GM19240 (cell line): ENCODE results near the gene MYO1D.
"Not testable (repeated sequence)": the region's sequence is repeated elsewhere in the genome, so short reads cannot be mapped to it uniquely, and the experiment has no call there.

ENCODE experiments used
- DNase-seq: peaks from one replicate; pipeline ENCODE4 v3.0.0; 2011; ENCODE audit warnings: low spot score; ENCODE audit not compliant: insufficient read length

The MYO1D gene

DNA sequence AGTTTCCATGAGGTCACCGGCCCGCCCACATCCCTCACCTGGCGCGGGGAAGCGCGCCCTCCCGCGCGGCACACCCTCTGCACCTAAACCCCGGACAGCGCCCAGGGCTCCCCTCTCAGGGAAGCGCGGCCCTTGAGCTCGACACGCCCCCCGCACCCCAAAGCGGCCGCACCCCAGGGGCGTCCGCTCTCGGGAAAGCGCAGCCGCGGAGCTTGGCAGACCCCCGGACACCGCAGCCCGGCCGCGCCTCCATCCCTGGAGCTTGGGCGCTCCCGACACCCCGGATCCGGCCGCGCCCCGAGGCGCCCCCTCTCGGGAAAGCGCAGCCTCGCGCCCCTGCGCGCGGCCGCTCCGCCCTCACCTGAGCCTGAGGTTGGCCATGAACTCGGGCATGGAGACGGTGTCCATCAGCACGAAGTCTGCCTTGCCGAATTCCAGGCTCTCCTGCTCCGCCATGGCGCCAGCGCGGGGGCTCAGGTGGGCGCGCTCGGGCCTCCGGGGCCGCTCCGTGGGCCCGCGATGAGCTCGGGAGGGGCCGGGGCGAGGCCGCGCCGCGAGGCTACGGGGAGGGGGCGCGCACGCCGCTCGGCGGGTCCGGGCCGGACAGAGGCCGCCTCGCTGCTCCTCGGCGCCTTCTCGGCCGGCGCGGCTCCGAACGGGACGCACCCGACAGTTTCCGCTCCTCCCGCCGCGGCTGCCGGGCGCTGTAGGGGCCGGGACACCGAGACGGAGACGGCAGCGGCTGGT is at the start of gene MYO1D:
Gene MYO1D, minus strand, starts transcription at position 708 of the 747 bp plus-strand sequence. Its CDS starts 252 bp downstream, at position 456.
- no peak for DNase-seq

DNA sequence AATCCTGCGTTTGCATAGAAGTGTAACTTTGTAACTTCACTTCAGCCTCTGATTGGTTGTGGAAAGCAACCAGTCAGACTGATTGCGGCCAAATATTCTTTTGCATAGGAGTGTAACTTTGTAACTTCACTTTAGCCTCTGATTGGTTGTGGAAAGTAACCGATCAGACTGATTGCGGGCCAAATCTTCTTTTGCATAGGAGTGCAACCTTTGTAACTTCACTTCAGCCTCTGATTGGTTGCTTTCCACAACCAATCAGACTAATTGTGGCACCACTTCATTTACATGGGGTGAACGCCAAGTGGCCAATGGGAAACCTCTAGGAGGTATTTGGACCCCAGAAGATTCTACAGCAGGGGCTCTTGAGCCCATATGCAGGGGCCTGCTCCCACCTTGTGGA is 49.3 kb upstream of the MYO1D start:
- DNase-seq: no peak

DNA sequence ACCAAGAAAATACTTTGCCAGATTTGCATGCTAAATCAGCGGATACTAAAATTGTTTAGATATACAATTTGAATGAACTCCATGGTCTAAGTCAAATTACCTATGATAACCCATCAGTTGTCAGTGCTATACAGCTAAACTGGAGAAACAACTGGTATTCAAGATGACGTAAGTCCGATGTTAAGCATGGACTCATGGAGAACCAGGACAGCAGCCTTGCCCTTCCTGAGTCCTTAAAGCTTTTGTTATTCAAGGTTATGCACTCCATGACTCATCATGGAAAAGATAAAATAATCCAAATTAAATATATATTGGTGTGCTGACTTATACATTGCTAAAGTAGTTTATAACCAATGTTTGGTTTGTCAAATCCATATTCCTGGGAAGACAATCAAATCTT is 47.0 kb upstream of the MYO1D start:
- not testable (repeated sequence) for DNase-seq

DNA sequence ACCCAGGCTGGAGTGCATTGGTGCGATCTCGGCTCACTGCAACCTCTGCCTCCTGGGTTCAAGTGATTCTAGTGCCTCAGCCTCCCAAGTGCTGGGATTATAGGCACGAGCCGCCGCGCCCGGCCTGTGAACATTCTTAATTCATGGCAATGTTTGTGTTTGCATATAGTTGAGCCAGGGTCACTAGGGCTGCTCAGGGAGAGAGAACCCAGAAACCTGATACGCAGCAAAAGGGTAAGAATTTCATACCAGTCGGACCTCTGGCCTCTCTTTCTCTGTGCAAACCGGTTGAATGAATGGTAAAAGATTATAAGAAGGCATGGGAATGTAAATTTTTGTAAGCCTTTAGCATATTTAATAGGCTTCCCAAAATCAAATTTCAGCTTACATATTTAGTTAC is 44.1 kb upstream of the MYO1D start:
- no peak for DNase-seq

DNA sequence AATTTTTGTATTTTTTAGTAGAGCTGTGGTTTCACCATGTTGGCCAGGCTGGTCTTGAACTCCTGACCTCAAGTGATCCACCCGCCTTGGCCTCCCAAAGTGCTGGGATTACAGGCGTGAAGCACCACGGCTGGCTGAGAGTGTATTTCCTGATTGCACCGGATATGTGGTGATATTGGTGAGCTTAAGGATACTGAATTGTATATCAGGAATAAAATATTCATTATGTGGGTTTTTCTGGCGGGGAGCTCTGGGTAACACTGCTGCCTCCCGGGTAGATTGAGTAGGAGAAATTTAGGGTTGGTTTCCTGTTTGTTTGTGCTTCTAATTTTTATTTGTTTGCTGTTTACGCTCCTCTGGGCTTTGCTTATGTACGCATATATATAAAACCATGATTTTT is 43.4 kb upstream of the MYO1D start:
- no peak for DNase-seq

DNA sequence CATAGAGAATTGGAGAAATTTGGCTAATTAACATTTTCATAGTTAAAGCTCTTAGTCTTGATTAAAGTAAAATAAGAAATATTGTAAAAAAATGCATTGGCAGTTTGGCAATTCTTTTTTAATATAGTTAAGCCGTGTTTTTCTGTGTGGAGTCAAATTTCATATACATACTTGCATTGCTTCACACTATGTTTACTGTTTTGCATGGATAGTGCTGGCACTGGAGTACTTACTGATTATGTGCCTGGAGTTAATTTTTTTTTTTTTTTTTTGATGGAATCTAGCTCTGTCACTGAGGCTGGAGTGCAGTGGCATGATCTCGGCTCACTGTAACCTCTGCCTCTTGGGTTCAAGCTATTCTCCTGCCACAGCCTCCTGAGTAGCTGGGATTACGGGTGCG is 43.0 kb upstream of the MYO1D start:
- DNase-seq: not testable (repeated sequence)

DNA sequence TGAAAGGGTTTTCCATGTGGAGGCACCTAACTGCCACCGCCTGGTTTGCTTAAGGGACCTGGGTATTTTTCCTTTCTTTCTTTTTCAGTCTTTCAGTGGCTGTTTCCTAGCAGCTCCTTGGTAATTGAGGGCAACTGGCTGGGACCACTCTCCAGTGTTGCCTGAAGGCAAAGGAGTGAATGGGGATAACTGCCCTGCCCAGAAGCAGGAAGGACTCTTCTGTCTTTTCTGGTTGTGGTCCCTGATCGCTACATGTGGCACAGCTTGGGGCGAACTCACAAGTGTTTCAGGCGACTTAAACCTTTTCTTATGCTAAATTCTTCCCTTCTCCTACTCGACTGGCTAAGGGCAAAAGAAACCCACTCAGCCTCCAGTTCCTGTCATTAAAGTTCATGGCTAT is 40.9 kb upstream of the MYO1D start:
- DNase-seq: no peak

DNA sequence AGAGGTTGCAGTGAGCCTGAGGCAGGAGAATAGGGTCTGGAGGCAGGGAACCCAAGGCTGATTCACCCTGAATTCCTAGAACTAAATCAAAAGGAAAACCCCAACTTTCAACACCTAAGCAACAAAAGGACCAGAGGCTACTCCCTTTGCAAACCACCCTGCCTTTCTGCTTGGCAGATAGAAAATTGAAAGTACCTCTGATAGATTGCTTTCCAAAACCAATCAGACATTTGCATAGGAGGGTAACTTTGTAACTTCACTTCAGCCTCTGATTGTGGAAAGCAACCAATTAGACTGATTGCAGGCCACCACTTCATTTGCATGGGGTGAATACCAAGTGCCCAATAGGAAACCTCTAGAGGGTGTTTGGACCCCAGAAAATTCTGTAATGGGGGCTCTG is 40.2 kb upstream of the MYO1D start:
- no peak for DNase-seq

DNA sequence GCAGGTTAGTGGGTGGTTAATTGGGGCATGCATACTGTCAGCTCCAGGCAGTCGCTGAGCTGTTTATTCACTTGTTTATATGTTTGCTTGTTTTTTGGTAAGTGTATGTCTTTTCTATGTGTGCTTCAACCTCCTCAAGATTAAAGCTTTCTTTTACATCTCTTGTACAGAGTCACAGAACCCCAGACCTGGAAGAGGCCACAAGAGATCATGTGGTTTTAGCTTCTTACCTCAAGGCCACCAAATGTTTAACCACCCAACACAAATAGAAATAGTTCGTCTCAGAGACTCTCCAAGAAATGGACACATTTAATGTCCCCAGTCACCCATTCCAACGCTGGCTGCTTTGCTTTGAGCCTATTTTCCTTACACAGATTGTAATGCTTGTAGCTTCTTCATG is 39.2 kb upstream of the MYO1D start:
- no peak for DNase-seq

DNA sequence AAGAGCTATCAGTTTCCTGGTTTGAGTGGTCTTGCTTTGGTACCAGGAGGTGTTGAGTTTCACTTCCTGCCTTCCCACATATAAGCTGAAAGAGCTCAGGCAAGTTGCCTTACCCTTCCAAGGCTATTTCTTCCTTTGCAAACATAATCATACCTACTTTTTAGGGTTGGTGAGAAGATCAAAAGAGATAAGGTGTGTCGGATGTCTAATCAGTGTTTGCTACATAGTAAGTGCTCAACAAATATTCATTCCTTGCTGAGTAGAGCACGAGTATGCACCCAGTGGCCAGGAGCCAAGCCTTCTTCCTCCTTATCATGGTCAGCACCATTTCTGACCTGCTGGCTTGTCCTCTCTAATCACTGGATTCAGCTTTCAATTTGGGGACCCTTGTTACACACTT is 38.3 kb upstream of the MYO1D start:
- DNase-seq: no peak

DNA sequence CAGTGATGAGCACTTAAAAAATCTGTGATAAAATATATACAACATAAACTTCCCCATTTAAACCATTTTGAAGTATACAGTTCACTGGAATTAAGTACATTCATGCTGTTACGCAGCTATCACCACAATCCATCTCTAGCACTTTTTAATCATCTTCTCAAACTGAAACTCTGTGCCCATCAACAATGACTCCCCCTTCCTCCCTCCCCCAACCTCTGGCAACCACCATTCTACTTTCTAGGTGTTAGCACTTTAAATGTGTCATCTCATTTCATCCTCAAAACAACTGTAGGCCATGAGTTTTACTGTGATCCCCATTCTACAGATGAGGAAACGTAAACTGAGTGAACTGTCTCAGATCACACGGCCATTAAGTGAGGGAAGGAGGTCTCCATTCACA is 37.3 kb upstream of the MYO1D start:
- no peak for DNase-seq

DNA sequence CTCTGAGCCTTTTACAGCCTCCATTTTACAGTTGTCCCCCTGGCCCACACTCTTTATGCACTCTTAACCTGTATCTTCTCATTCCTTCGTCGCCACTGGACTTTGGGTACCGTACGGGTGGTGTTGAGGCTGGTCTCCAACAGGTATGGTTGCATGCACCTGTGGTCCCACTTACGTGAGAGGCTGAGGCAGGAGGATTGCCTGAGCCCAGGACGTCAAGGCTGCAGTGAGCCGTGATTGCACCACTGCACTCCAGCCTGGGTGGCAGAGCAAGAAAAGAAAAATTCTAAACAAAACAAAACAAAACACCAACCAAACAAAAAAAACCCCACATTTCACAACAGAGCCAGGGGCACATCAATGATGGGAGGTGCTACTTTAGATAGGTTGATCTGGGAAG is 36.7 kb upstream of the MYO1D start:
- DNase-seq: no peak

DNA sequence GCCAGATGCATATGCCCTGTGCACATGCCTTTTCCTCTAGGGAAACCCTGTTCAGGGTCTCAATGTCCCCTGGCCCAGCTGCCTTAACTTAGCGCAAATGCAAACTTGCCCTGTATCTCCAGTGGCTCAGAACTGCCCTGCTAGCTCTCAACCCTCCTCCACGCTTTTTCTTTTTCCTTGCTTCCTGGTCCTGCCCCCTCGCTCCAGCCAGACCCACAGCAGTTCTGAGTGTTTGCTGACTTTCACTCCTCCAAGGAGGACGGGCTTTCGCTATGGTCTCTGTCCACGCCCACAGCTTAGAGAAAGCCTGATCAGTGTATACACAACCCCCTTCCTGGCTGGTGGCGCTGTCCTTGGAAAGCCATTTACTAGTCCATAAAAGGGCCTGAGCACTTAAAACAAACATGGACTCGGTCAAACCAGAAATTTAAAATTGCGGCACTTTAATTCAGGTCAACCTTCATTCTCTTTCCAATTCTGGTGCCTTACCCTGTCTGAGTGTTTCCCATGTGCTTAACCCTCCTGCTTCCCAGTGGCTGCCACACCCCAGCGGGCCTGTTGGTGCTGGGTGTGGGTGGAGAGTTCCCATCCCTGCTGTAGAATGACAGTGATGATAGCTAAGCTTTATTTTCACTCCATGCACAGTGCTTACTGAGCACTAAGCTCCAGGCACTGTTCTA is 35.4 kb upstream of the MYO1D start:
- DNase-seq: no peak

DNA sequence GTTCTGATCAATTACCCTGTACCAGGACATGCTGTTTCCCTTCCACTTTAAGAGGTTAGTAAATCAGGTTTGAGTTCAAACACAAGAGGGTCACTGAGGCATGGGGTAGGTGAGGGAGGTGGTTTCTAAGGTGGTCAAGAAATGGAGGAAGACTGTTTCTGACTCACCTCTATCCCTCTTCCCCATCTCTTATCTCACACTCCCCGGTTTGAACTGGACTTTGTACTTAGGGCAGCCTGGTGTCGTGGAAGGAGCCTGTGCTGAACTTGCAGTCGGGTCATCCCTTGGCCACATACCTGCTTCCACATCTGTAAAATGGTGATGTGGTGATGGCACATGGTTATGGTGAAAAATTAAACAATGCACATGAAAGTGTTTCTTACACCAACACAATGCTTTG is 33.8 kb upstream of the MYO1D start:
- no peak for DNase-seq

DNA sequence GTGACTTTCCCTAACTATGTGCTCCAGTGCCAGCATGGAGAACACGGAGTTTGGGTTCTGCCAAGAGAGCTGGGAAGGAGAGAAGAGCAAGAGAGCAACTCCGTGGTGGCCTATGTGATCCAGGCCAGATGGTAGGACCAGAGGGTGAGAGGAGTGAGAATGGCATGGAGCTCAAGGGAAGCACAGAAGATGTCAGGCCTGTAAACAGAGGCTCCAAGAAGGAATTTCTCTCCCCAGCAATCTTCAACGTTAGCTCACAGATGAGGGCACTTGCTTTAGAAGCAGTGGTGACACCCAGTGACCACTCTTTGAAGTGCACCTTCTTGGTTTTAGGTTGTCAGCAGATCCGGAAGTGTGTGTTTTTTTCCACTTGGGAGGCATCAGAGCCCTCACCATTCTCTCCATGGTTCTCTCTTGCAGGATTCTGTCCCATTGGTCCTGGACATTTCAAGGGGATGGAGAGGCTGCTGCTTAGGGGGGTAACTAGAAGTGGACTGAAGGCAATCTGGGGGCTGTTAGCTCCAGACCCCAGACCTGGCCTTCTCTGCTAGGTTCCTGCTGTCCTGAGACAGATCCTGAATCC is 33.0 kb upstream of the MYO1D start:
- DNase-seq: peak; percentile 55

DNA sequence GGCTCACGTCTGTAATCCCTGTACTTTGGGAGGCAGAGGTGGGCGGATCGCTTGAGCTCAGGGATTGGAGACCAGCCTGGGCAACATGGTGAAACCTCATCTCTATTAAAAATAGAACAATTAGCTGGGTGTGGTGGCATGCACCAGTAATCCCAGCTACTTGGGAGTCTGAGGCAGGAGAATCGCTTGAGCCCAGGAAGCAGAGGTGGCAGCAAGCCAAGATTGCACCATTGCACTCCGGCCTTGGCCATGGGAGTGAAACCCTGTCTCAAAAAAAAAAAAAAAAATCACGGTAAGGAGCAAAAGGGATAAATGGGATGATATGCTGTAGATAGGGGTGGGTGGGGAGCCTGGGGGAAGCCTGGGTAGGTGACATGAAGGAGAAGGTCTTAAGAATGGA is 30.7 kb upstream of the MYO1D start:
- no peak for DNase-seq

DNA sequence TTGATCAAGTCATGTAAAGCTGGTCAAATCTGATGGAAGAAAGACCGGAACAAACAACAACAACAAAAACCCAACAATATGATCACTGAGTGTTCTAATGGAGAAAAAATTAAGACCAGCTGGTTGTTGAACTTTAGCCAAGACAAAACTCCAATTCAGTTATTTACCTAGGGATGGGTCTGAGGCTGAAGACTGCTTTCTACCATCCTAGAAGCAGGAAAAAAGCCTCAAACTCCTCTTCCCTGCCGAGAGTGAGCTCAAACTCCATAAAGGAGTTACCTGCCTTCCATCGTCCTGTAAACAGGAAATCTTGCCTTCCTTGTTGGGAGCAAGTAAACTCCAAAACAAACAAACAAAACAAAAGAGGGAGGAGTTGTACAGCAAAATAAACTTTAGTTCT is 28.0 kb upstream of the MYO1D start:
- DNase-seq: no peak

DNA sequence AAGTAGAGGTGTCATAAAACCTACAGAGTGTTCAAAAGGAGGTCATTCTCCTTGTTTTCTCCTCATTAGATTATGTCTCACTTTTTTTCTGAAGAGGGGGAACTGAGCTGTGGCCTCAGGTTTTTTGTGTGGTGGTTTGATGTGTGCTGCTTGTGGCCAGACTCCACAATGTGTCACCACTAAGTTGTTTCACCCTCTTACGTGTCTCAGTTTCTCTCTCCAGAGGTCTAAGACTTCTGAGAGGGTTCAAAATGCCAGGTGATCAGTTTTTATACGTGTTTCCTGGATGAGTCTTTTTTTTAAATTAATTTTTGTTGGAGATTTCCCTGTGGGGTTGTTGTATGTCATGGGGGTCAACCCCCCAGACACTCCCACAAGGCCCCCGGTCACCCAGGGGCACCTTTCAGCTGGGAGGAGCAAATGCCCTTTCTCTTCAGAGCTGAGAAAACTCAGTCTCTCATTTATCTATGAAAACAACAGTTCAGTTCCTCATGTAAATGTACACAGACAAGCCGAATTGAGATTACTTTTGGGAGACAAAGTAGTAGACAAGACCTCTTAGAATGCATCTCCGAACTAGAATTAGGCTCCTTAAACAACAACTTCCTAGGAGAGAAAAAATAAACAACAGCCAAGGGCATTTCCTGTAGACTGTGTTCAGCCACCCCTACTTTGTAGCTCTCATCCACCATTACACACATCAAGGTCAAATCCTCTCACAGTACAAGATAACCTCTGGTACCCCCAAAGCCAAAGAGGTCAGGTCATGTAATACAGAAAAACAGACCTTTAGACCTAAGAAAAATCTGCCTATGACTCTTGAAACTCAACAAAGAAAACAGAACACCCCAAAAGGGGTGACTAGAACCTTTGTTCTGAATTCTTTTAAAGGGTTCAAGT is 27.1 kb upstream of the MYO1D start:
- DNase-seq: no peak

DNA sequence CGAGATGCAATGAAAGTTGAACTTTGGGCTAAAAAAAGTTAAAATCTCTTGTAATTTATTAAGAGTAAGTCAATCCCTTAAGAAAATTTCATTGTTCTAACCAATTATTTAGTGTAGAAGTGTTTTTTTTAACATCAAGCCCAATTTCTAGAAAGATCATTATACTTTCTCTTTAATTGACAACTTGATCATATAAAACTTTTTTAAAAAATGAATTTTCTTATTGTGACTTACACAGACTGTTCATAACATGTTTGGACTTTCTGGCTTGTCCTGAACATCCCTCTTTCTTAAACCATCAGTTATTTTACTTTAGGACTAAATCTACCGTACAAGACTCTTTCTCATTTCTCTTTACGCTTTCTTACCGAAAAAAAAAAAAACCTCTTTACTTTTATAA is 24.8 kb upstream of the MYO1D start:
- no peak for DNase-seq

DNA sequence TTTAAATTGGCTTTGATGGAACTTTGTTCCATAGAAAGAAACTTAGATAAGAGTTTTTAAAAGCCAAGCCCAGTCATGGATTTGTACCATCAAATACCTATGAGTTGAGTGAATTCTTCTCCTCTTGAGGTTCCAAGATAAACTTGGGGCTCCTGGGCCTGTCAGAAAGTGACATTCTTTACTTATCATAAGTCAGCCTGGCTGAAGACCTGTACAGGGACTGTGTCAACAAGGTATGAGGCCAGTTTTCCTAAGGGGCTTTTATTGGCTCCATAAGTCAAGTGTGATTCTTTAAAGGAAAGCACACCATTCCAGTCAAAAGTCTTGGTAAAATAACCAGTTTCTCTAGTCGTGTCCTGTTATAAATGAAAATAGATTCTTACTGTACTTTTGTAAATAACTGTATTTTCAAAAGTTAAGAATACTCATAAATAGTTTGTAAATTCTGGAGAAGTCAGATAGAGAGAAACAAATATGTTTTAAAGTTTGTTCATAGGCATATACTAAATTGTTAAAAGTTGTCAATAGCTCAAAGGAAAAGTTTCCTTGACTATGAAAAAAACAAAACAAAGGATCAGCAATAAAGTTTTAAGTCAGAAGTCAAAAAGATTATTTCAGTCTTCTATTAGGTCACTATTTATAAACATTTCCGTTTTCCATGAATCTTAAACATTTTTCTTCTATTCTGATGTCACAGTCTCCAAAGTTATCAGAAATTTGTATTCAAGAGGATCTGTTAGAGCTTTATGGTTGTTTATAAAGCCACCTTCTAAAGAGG is 22.5 kb upstream of the MYO1D start:
- DNase-seq: no peak

DNA sequence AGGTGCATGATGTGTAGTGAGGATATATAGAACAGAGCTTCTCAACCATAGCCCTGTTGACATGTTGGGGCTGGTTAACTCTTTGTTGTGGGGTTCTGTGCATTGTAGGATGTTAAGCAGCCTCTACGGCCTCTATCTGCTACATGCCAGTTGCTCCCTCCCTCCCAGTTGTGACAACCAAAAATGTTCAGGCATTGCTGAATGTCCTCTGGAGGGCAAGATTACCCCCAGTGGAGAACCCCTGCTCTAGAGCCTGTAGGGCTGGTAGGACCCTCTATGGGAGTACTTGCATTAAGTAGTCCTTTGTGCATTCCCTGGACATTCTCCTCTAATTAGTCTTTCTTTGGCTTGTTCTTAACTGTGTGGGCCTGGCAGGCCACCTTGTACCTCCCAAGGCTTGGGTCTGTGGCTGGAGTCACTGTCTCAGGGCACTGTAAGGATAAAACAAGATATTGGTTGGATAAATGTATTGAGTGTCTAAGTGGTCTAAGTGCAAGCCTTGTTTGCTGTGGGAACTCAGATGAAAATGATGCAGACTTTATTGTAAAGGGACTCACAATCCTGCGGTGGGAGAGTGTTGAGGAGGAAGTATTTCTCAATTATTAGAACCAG is 19.8 kb upstream of the MYO1D start:
- DNase-seq: no peak
